HepG2 (cell line): ENCODE data around the gene FANCG. TPM values are rescaled to one million over a fixed set of nuclear protein-coding genes. Genes with fewer than 3 reads are reported as not detected.
A peak's percentile ranks its signal among the peaks of the same experiment; 100 is the strongest.

Experiments used
- ETS1 ChIP-seq: sonication (generic); formaldehyde crosslinking; IDR thresholded peaks from 2 replicates; pipeline ENCODE4 v1.4.0; 2020; ENCODE audit warnings: missing genetic modification reagents
- ETV6 ChIP-seq: sonication (generic); formaldehyde crosslinking; conservative IDR thresholded peaks from 2 replicates; pipeline ENCODE4 v1.4.0; 2020; ENCODE audit warnings: missing genetic modification reagents
- MAFF ChIP-seq: IDR thresholded peaks from 2 replicates; pipeline ENCODE4 v1.6.1; 2011; ENCODE audit warnings: low read depth, low read length, improper control_type of control experiment
- NFE2 ChIP-seq: sonication (generic); formaldehyde crosslinking; IDR thresholded peaks from 2 replicates; pipeline ENCODE4 v1.4.0; 2020; ENCODE audit warnings: missing genetic modification reagents
- PAWR ChIP-seq: sonication (generic); formaldehyde crosslinking; IDR thresholded peaks from 2 replicates; pipeline ENCODE4 v1.4.0; 2020; ENCODE audit warnings: missing genetic modification reagents, mild to moderate bottlenecking, borderline replicate concordance
- TFDP2 ChIP-seq: sonication (generic); formaldehyde crosslinking; IDR thresholded peaks from 2 replicates; pipeline ENCODE4 v1.4.0; 2020; ENCODE audit warnings: missing genetic modification reagents
- ZBTB14 ChIP-seq: sonication (generic); formaldehyde crosslinking; IDR thresholded peaks from 2 replicates; pipeline ENCODE4 v1.4.0; 2020; ENCODE audit warnings: missing genetic modification reagents
- ZC3H4 ChIP-seq: sonication (generic); formaldehyde crosslinking; IDR thresholded peaks from 2 replicates; pipeline ENCODE4 v1.4.0; 2020; ENCODE audit warnings: missing genetic modification reagents, borderline replicate concordance
- ZNF20 ChIP-seq: sonication (generic); formaldehyde crosslinking; IDR thresholded peaks from 2 replicates; pipeline ENCODE4 v1.4.0; 2020; ENCODE audit warnings: mild to moderate bottlenecking, moderate library complexity, missing genetic modification reagents
- ZNF644 ChIP-seq: IDR thresholded peaks from 2 replicates; pipeline ENCODE4 v1.6.1; 2016; ENCODE audit warnings: low read depth
- polyA plus RNA-seq, 8 experiments: library from polyadenylated mRNA; depleted of rRNA in 3 of 8; stranded (reverse) in 7 of 8; unstranded in 1 of 8; fragments of >200 nt; fragmentation: Illumina TruSeq in 4 of 8; extraction: Trizol in 4 of 8; gene quantifications; 2 replicates each; pipeline versions ENCODE4 v1.2.1 to v1.2.3, GENCODE V29; 2011 to 2016; ENCODE audit warnings: low read depth in 4 of 8, missing spikeins in 1 of 8, mixed read lengths in 1 of 8; ENCODE audit not compliant: insufficient read depth in 1 of 8
- total RNA-seq, 5 experiments: library from RNA; depleted of rRNA; stranded (reverse); fragments of >200 nt; fragmentation: Illumina TruSeq; extraction: Trizol; gene quantifications; 2 replicates each; pipeline ENCODE4 v1.2.3, GENCODE V29; 2016; ENCODE audit warnings: low read depth in 1 of 5
- TF ChIP-seq, protein P1 (sequence below): sonication (generic); formaldehyde crosslinking; IDR thresholded peaks from 2 replicates; pipeline ENCODE4 v1.4.0; 2020; ENCODE audit warnings: missing genetic modification reagents, borderline replicate concordance
- TF ChIP-seq, protein P2 (sequence below), 2 experiments: sonication (generic) in 1 of 2; formaldehyde crosslinking in 1 of 2; IDR thresholded peaks; 2 replicates each; pipeline versions ENCODE4 v1.5.1 to v1.6.1; 2011 to 2020; ENCODE audit warnings: borderline replicate concordance in 1 of 2, low read depth in 1 of 2, low read length in 1 of 2, mild to moderate bottlenecking in 1 of 2, missing genetic modification reagents in 1 of 2, moderate library complexity in 1 of 2
- TF ChIP-seq, protein P3 (sequence below): sonication (generic); formaldehyde crosslinking; IDR thresholded peaks from 2 replicates; pipeline ENCODE4 v1.4.0; 2020; ENCODE audit warnings: missing genetic modification reagents, borderline replicate concordance

The FANCG gene
- total and polyA plus RNA-seq, 2 of the 13 experiments (the other 11 are each of a cell fraction or from before 2014, with no cell fraction given) = 14.4 to 45.1 TPM

DNA sequence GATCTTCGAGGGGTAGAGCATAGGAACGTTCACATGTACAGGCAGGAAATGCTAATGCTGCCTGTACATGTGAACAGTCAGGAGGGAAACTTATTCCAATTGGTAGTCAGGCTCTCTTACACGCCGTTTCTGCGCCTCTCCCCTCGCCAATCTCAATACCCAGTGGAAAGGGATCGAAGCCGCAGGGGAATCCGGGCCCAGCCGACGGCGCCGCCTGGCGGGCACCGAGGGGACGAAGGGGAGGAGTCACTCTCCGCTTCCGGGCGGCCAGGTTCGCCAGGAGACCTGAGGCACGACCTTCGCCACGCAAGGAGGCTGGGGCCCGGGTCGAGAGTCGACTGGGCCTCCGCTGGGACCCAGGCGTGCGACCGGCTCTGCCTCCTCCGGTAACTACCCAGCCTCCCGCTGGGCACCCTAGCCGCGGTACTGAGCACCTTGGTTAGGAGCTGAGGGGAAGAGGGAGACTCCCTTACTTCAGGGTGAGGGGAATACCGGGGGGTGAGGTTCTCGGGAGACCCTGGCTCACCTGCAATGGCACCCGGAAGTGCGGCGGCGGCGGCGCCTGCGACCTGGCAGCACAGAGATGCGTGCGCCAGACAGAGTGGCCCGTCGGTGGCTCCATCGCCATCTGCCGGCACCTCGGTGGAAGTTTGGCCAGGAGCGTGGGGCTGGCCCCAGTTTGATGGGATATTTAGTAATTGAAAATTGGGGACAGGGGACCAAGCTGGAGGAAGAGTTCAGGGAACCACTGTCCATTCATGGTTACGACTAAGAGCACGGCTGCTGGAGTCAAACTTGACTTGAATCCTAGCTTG is 16.5 kb upstream of the FANCG start, which contains the start of gene PIGO (continued):
- TF ChIP-seq, protein P1, sequence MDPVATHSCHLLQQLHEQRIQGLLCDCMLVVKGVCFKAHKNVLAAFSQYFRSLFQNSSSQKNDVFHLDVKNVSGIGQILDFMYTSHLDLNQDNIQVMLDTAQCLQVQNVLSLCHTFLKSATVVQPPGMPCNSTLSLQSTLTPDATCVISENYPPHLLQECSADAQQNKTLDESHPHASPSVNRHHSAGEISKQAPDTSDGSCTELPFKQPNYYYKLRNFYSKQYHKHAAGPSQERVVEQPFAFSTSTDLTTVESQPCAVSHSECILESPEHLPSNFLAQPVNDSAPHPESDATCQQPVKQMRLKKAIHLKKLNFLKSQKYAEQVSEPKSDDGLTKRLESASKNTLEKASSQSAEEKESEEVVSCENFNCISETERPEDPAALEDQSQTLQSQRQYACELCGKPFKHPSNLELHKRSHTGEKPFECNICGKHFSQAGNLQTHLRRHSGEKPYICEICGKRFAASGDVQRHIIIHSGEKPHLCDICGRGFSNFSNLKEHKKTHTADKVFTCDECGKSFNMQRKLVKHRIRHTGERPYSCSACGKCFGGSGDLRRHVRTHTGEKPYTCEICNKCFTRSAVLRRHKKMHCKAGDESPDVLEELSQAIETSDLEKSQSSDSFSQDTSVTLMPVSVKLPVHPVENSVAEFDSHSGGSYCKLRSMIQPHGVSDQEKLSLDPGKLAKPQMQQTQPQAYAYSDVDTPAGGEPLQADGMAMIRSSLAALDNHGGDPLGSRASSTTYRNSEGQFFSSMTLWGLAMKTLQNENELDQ (CRISPR knock-in tag) = no peak
- TF ChIP-seq ETS1 (CRISPR knock-in tag) = no peak
- TF ChIP-seq, protein P2, sequence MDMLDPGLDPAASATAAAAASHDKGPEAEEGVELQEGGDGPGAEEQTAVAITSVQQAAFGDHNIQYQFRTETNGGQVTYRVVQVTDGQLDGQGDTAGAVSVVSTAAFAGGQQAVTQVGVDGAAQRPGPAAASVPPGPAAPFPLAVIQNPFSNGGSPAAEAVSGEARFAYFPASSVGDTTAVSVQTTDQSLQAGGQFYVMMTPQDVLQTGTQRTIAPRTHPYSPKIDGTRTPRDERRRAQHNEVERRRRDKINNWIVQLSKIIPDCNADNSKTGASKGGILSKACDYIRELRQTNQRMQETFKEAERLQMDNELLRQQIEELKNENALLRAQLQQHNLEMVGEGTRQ (IDR thresholded peaks at IDR 0.05; ENCODE audit: low read depth, low read length) = no peak
- TF ChIP-seq, protein P2 (CRISPR knock-in tag; IDR thresholded peaks at IDR 0.05; ENCODE audit: borderline replicate concordance) = peak; percentile 17; the same call in 1 of the 2 replicates
- TF ChIP-seq ETV6 = no peak; the same call in 1 of the 2 replicates
- TF ChIP-seq NFE2 (CRISPR knock-in tag) = no peak
- TF ChIP-seq ZC3H4 = peak; percentile 85; the same call in 1 of the 2 replicates
- TF ChIP-seq ZNF644 = no peak
- TF ChIP-seq TFDP2 (CRISPR knock-in tag) = peak; percentile 69
- no peak for TF ChIP-seq MAFF
- TF ChIP-seq ZNF20 = no peak
- TF ChIP-seq ZBTB14 = no peak
- TF ChIP-seq PAWR (CRISPR knock-in tag) = 0 out of 2 replicates have a peak, but pooled peaks have one; percentile 71
- TF ChIP-seq, protein P3, sequence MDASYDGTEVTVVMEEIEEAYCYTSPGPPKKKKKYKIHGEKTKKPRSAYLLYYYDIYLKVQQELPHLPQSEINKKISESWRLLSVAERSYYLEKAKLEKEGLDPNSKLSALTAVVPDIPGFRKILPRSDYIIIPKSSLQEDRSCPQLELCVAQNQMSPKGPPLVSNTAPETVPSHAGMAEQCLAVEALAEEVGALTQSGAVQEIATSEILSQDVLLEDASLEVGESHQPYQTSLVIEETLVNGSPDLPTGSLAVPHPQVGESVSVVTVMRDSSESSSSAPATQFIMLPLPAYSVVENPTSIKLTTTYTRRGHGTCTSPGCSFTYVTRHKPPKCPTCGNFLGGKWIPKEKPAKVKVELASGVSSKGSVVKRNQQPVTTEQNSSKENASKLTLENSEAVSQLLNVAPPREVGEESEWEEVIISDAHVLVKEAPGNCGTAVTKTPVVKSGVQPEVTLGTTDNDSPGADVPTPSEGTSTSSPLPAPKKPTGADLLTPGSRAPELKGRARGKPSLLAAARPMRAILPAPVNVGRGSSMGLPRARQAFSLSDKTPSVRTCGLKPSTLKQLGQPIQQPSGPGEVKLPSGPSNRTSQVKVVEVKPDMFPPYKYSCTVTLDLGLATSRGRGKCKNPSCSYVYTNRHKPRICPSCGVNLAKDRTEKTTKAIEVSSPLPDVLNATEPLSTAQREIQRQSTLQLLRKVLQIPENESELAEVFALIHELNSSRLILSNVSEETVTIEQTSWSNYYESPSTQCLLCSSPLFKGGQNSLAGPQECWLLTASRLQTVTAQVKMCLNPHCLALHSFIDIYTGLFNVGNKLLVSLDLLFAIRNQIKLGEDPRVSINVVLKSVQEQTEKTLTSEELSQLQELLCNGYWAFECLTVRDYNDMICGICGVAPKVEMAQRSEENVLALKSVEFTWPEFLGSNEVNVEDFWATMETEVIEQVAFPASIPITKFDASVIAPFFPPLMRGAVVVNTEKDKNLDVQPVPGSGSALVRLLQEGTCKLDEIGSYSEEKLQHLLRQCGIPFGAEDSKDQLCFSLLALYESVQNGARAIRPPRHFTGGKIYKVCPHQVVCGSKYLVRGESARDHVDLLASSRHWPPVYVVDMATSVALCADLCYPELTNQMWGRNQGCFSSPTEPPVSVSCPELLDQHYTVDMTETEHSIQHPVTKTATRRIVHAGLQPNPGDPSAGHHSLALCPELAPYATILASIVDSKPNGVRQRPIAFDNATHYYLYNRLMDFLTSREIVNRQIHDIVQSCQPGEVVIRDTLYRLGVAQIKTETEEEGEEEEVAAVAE (CRISPR knock-in tag) = peak; percentile 59; the same call in 1 of the 2 replicates
